HepG2 (cell line): ENCODE measurements around the gene ZNF486. TPM values are rescaled to one million over a fixed set of nuclear protein-coding genes. Genes with fewer than 3 reads are reported as not detected.

Source experiments
- ATAC-seq: fragments of 200-7000 bp; cut with Tn5 transposase; 3 replicates; pipeline ENCODE4 v1.9.1; 2020; ENCODE audit warnings: mild to moderate bottlenecking, moderate library complexity
- BruUV-seq: library from RNA; stranded (reverse); fragments of 400-500 nt; replicated peaks from 2 replicates; lab custom pipeline; 2021; lab: Mats Ljungman, UMichigan
- CTCF ChIA-PET: fragments of 300-600 bp; formaldehyde crosslinking; extraction: SDS; loops from one replicate; lab custom pipeline; 2021; ENCODE audit warnings: low total read pairs, inconsistent platforms, low intra/inter-chr PET ratio; lab: Yijun Ruan, JAX
- POLR2A ChIA-PET: fragments of 350-600 bp; sonication (Branson Sonifier 250); formaldehyde crosslinking; loops from one replicate; lab custom pipeline; 2020; ENCODE audit warnings: antibody characterized with exemption, inconsistent platforms; lab: Yijun Ruan, JAX
- DNase-seq: peaks from one replicate; pipeline ENCODE4 v3.0.0-alpha.2; 2015; ENCODE audit warnings: low spot score
- FAIRE-seq: peaks from 3 replicates; lab custom pipeline; 2011; peaks lifted over from hg19 to GRCh38; lab: Jason Lieb, UNC
- H2AFZ ChIP-seq: one replicate; pipeline ENCODE4 v1.6.1; 2011; ENCODE audit warnings: low read length, inconsistent platforms
- H3K27ac ChIP-seq: fragments of 300-600 bp; 3 replicates; pipeline ENCODE4 v1.8.0; 2011; ENCODE audit warnings: mixed run types, mild to moderate bottlenecking, mixed read lengths, low read length, inconsistent platforms; ENCODE audit not compliant: insufficient read depth; ENCODE audit errors: extremely low read length
- H3K27me3 ChIP-seq, 2 experiments: fragments of 200-600 bp in 1 of 2; 2 replicates in 1 of 2; 3 replicates in 1 of 2; pipeline versions ENCODE4 v1.6.0 to v1.8.0; 2011; ENCODE audit warnings: low read length in 2 of 2, mild to moderate bottlenecking in 2 of 2, moderate library complexity in 2 of 2, inconsistent platforms in 1 of 2; ENCODE audit not compliant: insufficient read depth in 2 of 2, control insufficient read depth in 1 of 2
- H3K36me3 ChIP-seq, 2 experiments: fragments of 200-600 bp in 1 of 2; replicated peaks in 1 of 2; 2 replicates in 1 of 2; 3 replicates in 1 of 2; pipeline versions ENCODE4 v1.5.1 to v1.8.0; 2011; ENCODE audit warnings: low read length in 2 of 2, inconsistent platforms in 1 of 2; ENCODE audit not compliant: insufficient read depth in 2 of 2, control insufficient read depth in 1 of 2
- H3K4me1 ChIP-seq: 2 replicates; pipeline ENCODE4 v1.5.1; 2012; ENCODE audit warnings: low read length, inconsistent platforms; ENCODE audit not compliant: insufficient read depth
- H3K4me2 ChIP-seq: 2 replicates; pipeline ENCODE4 v1.6.0; 2011; ENCODE audit warnings: low read depth, low read length, inconsistent platforms
- H3K4me3 ChIP-seq, 3 experiments: fragments of 200-600 bp in 1 of 3; sonication (generic), shearing (Covaris generic) in 1 of 3; replicated peaks in 1 of 3; 2 replicates each; pipeline ENCODE4 v1.5.1; 2011 to 2016; ENCODE audit warnings: low read length in 3 of 3, inconsistent platforms in 2 of 3, low read depth in 2 of 3, mild to moderate bottlenecking in 2 of 3, control low read depth in 1 of 3, mixed read lengths in 1 of 3; ENCODE audit not compliant: insufficient read depth in 1 of 3
- H3K79me2 ChIP-seq: one replicate; pipeline ENCODE4 v1.6.1; 2011; ENCODE audit warnings: low read length, inconsistent platforms; ENCODE audit not compliant: insufficient read depth
- H3K9ac ChIP-seq: 2 replicates; pipeline ENCODE4 v1.6.0; 2011; ENCODE audit warnings: mild to moderate bottlenecking, low read depth, low read length, inconsistent platforms; ENCODE audit not compliant: insufficient read depth
- H3K9me3 ChIP-seq: 2 replicates; pipeline ENCODE4 v1.5.1; 2012; ENCODE audit warnings: mild to moderate bottlenecking, low read length
- H4K20me1 ChIP-seq: 2 replicates; pipeline ENCODE4 v1.6.0; 2011; ENCODE audit warnings: inconsistent platforms, mild to moderate bottlenecking, low read length, moderate library complexity; ENCODE audit not compliant: insufficient read depth
- ARID2 ChIP-seq: sonication (generic); formaldehyde crosslinking; IDR thresholded peaks from 2 replicates; pipeline ENCODE4 v1.8.1; 2022; ENCODE audit warnings: mild to moderate bottlenecking, missing genetic modification reagents, borderline replicate concordance
- CCAR2 ChIP-seq: fragments of 200-400 bp; formaldehyde crosslinking; optimal IDR thresholded peaks from 2 replicates; pipeline ENCODE3; 2018; ENCODE audit warnings: low read depth, mild to moderate bottlenecking, low read length, moderate library complexity
- FOXK2 ChIP-seq: fragments of 450-650 bp; IDR thresholded peaks from 2 replicates; pipeline ENCODE4 v1.6.1; 2016
- MED8 ChIP-seq: sonication (generic); formaldehyde crosslinking; IDR thresholded peaks from 2 replicates; pipeline ENCODE4 v1.8.1; 2023; ENCODE audit warnings: mild to moderate bottlenecking, missing genetic modification reagents; ENCODE audit not compliant: insufficient replicate concordance
- MTERF4 ChIP-seq: sonication (generic); formaldehyde crosslinking; IDR thresholded peaks from 2 replicates; pipeline ENCODE4 v1.8.0; 2023; ENCODE audit warnings: mild to moderate bottlenecking, missing genetic modification reagents
- PRDM4 ChIP-seq: sonication (generic); formaldehyde crosslinking; IDR thresholded peaks from 2 replicates; pipeline ENCODE4 v1.9.0; 2021; ENCODE audit warnings: missing genetic modification reagents, borderline replicate concordance
- REL ChIP-seq: sonication (generic); formaldehyde crosslinking; conservative IDR thresholded peaks from 2 replicates; pipeline ENCODE4 v1.8.0; 2022; ENCODE audit warnings: mild to moderate bottlenecking, missing genetic modification reagents, moderate library complexity
- RORA ChIP-seq: sonication (generic); formaldehyde crosslinking; IDR thresholded peaks from 2 replicates; pipeline ENCODE4 v1.5.0; 2020; ENCODE audit warnings: mild to moderate bottlenecking, missing genetic modification reagents, moderate library complexity
- ZBTB26 ChIP-seq: IDR thresholded peaks from 2 replicates; pipeline ENCODE4 v1.6.1; 2016; ENCODE audit warnings: missing compliant biosample characterization, missing genetic modification reagents, borderline replicate concordance
- WGBS: methylation state at CpG from one replicate; pipeline ENCODE4 v1.1.6; 2017; ENCODE audit warnings: low lambda C conversion rate; 5-methylcytosine and 5-hydroxymethylcytosine counted together
- in situ Hi-C: cut with HindIII; loops from 2 replicates; pipeline ENCODE4 v1.10.0; 2017; ENCODE audit warnings: low pct_unique_long_range_greater_than_20kb; ENCODE audit not compliant: extremely low pct_ligation_motif_present
- intact Hi-C: fragments of 100-400 bp; cut with micrococcal nuclease; formaldehyde crosslinking; loops from one replicate; pipeline ENCODE4 v1.10.0; 2022; ENCODE audit not compliant: unreplicated experiment
- polyA plus RNA-seq, 8 experiments: library from polyadenylated mRNA; depleted of rRNA in 3 of 8; stranded (reverse) in 7 of 8; unstranded in 1 of 8; fragments of >200 nt; fragmentation: Illumina TruSeq in 4 of 8; extraction: Trizol in 4 of 8; gene quantifications; 2 replicates each; pipeline versions ENCODE4 v1.2.1 to v1.2.3, GENCODE V29; 2011 to 2016; ENCODE audit warnings: low read depth in 4 of 8, missing spikeins in 1 of 8, mixed read lengths in 1 of 8; ENCODE audit not compliant: insufficient read depth in 1 of 8
- total RNA-seq, 5 experiments: library from RNA; depleted of rRNA; stranded (reverse); fragments of >200 nt; fragmentation: Illumina TruSeq; extraction: Trizol; gene quantifications; 2 replicates each; pipeline ENCODE4 v1.2.3, GENCODE V29; 2016; ENCODE audit warnings: low read depth in 1 of 5

The ZNF486 gene
- total and polyA plus RNA-seq, 2 of the 13 experiments (the other 11 are each of a cell fraction or from before 2014, with no cell fraction given), result 0.70 to 2.1 TPM

- CTCF ChIA-PET, result no interaction called here
- no TSS peak for BruUV-seq
- POLR2A ChIA-PET, result no interaction called here
- no peak overlapping the region for H3K4me2 ChIP-seq
- H2AFZ ChIP-seq, result no peak overlapping the region
- H3K27ac ChIP-seq, result no peak overlapping the region
- ATAC-seq, result no peak
- in situ Hi-C loops (no loop called here), intact Hi-C loops (no loop called here)
- H3K9me3 ChIP-seq, result peaks cover 56% of the 10 kb centered on the region
- H3K36me3 ChIP-seq, result no peaks in the 10 kb centered on the region
- H3K27me3 ChIP-seq, result no peaks in the 10 kb centered on the region
- no peak for DNase-seq
- TF ChIP-seq REL (no peak), RORA (CRISPR knock-in tag) (no peak), ARID2 (CRISPR knock-in tag) (no peak), FOXK2 (no peak), MTERF4 (CRISPR knock-in tag) (no peak), CCAR2 (no peak), ZBTB26 (CRISPR knock-in tag) (no peak), MED8 (CRISPR knock-in tag) (no peak), PRDM4 (CRISPR knock-in tag) (no peak)
- WGBS, result 12% methylated on average over 3 of the region's 3 CpGs
- no peak overlapping the region for H3K4me3 ChIP-seq
- FAIRE-seq, result no peak
- no peaks in the 10 kb centered on the region for H3K79me2 ChIP-seq
- H4K20me1 ChIP-seq, result no peaks in the 10 kb centered on the region
- no peaks in the 10 kb centered on the region for H3K4me1 ChIP-seq
- H3K9ac ChIP-seq, result no peak overlapping the region
These were observed 66.1 kb downstream of the ZNF486 start for GRCh38 chr19:20233105-20233504.
